ENCODE measurements around the gene MSMO1.

GRCh38 chr4:165364452-165365080, 37.1 kb downstream of the MSMO1 start:
- TF ChIP-seq CTCF (IDR thresholded peaks at IDR 0.05) (no peak), POLR2A (IDR thresholded peaks at IDR 0.05) (no peak)
